ENCODE results near the gene TMTC1. TPM values are rescaled to one million over a fixed set of nuclear protein-coding genes. Genes with fewer than 3 reads are reported as not detected.

Gene TMTC1
- total and polyA plus RNA-seq, 4 donors: 3.0 to 33.6 (median 6.0) TPM

DNA sequence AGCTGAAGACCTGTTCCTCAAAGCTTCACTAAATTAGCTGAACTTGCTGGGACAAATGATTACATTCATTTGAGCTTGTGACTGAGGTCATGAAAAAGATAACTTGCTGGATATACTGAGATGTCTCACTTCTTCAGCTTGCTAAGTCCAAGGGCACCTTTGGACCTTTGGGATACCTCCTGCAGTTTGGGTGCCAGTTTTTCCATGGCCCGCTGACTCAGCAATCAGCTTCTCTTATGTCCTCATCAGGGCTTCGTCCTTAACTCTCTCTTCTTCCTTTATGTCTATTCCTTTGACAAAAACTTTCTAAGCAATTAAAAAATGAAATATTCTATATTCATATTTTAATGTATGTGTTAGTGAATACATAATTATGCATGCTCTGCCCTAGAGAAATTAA lies 331.9 kb downstream of the TMTC1 start:
- no peak for ATAC-seq (ENCODE audit: insufficient read depth, low FRiP score)

More for the DNA sequence above, 331.9 kb downstream of the TMTC1 start:
- 91 to 94% methylated on average over 2 of the region's 2 CpGs for WGBS, 2 donors
- Histone ChIP-seq H3K9me3 (ENCODE audit: control insufficient read depth in 4 of 4, insufficient read depth in 3 of 4, low read length in 3 of 4) (no peaks in the 10 kb centered on the region), H3K27ac (ENCODE audit: low read depth in 1 of 2, low read length in 1 of 2) (no peak overlapping the region), H3K4me1 (ENCODE audit: control insufficient read depth in 5 of 5, insufficient read depth in 5 of 5, low read length in 5 of 5) (peaks cover 0 to 3% (median 0%) of the 10 kb centered on the region in 5 donors), H3K27me3 (ENCODE audit: control insufficient read depth in 3 of 3, insufficient read depth in 3 of 3, low read length in 2 of 3) (no peaks in the 10 kb centered on the region), H3K36me3 (ENCODE audit: control insufficient read depth in 4 of 4, insufficient read depth in 4 of 4, low read length in 4 of 4) (no peaks in the 10 kb centered on the region), H3K4me3 (no peak overlapping the region), H3K9ac (ENCODE audit: insufficient read depth in 1 of 2, low read length in 2 of 2) (no peak overlapping the region)
- TF ChIP-seq, protein P1, sequence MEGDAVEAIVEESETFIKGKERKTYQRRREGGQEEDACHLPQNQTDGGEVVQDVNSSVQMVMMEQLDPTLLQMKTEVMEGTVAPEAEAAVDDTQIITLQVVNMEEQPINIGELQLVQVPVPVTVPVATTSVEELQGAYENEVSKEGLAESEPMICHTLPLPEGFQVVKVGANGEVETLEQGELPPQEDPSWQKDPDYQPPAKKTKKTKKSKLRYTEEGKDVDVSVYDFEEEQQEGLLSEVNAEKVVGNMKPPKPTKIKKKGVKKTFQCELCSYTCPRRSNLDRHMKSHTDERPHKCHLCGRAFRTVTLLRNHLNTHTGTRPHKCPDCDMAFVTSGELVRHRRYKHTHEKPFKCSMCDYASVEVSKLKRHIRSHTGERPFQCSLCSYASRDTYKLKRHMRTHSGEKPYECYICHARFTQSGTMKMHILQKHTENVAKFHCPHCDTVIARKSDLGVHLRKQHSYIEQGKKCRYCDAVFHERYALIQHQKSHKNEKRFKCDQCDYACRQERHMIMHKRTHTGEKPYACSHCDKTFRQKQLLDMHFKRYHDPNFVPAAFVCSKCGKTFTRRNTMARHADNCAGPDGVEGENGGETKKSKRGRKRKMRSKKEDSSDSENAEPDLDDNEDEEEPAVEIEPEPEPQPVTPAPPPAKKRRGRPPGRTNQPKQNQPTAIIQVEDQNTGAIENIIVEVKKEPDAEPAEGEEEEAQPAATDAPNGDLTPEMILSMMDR (IDR thresholded peaks at IDR 0.05; ENCODE audit: control extremely low read depth, extremely low read depth): no peak
- DNase-seq: no peak
